OCI-LY7 (cell line): ENCODE data around the gene PTP4A1. TPM values are rescaled to one million over a fixed set of nuclear protein-coding genes. Genes with fewer than 3 reads are reported as not detected.
A peak's percentile ranks its signal among the peaks of the same experiment; 100 is the strongest.
"Not testable (repeated sequence)": the region's sequence is repeated elsewhere in the genome, so short reads cannot be mapped to it uniquely, and the experiment has no call there.

Experiments used
- Bru-seq: library from RNA; stranded (reverse); fragments of 400-500 nt; gene quantifications from one replicate; lab custom pipeline; 2021; lab: Mats Ljungman, UMichigan
- BruChase-seq, 2 experiments: library from RNA; stranded (reverse); fragments of 400-500 nt; gene quantifications; one replicate each; lab custom pipeline; 2021; lab: Mats Ljungman, UMichigan
- BruUV-seq: library from RNA; stranded (reverse); fragments of 400-500 nt; replicated peaks from 2 replicates; lab custom pipeline; 2021; lab: Mats Ljungman, UMichigan
- CTCF ChIA-PET: fragments of 300-600 bp; sonication (Branson Sonifier 250); formaldehyde crosslinking; loops from one replicate; lab custom pipeline; 2022; ENCODE audit warnings: antibody characterized with exemption; ENCODE audit not compliant: unreplicated experiment; lab: Charles Lee
- POLR2A ChIA-PET: fragments of 300-600 bp; sonication (Branson Sonifier 250); formaldehyde crosslinking; loops from one replicate; lab custom pipeline; 2022; ENCODE audit warnings: antibody characterized with exemption; lab: Charles Lee
- DNase-seq: peaks from one replicate; pipeline ENCODE4 v3.0.0-alpha.2; 2015; ENCODE audit warnings: low spot score
- H2AFZ ChIP-seq: fragments of 200-600 bp; sonication (generic), shearing (Covaris generic); 2 replicates; pipeline ENCODE4 v1.6.1; 2014; ENCODE audit warnings: mild to moderate bottlenecking, antibody characterized with exemption, low read length, moderate library complexity
- H3K27ac ChIP-seq: fragments of 200-600 bp; sonication (generic); 2 replicates; pipeline ENCODE4 v1.5.1; 2014; ENCODE audit warnings: mixed run types, low read depth, mild to moderate bottlenecking, moderate library complexity, low read length, inconsistent platforms; ENCODE audit not compliant: poor library complexity, severe bottlenecking
- H3K36me3 ChIP-seq: fragments of 200-600 bp; sonication (generic); 2 replicates; pipeline ENCODE4 v1.6.1; 2014; ENCODE audit warnings: mild to moderate bottlenecking, antibody characterized with exemption, low read length, moderate library complexity, mixed read lengths; ENCODE audit not compliant: insufficient read depth
- H3K4me1 ChIP-seq: fragments of 200-600 bp; sonication (generic); 2 replicates; pipeline ENCODE4 v1.5.1; 2014; ENCODE audit warnings: mild to moderate bottlenecking, low read length; ENCODE audit not compliant: insufficient read depth, poor library complexity, severe bottlenecking
- H3K4me2 ChIP-seq: fragments of 200-600 bp; sonication (generic); 2 replicates; pipeline ENCODE4 v1.6.1; 2014; ENCODE audit warnings: mild to moderate bottlenecking, low read length
- H3K4me3 ChIP-seq: fragments of 200-600 bp; sonication (generic); 2 replicates; pipeline ENCODE4 v1.5.1; 2014; ENCODE audit warnings: mild to moderate bottlenecking, low read depth, low read length; ENCODE audit not compliant: poor library complexity, severe bottlenecking
- H3K79me2 ChIP-seq: fragments of 200-600 bp; sonication (generic); 2 replicates; pipeline ENCODE4 v1.6.1; 2016; ENCODE audit warnings: low read depth, mild to moderate bottlenecking, low read length, moderate library complexity, mixed read lengths; ENCODE audit not compliant: insufficient read depth
- H3K9me2 ChIP-seq: fragments of 200-600 bp; sonication (generic); 2 replicates; pipeline ENCODE4 v1.6.1; 2016; ENCODE audit warnings: mild to moderate bottlenecking, low read length, mixed read lengths; ENCODE audit not compliant: insufficient read depth
- H3K9me3 ChIP-seq: fragments of 200-600 bp; sonication (generic); 2 replicates; pipeline ENCODE4 v1.6.1; 2014; ENCODE audit warnings: mild to moderate bottlenecking, mixed run types, low read length, mixed read lengths
- H4K20me1 ChIP-seq: fragments of 200-600 bp; sonication (generic); 2 replicates; pipeline ENCODE4 v1.6.1; 2014; ENCODE audit warnings: mild to moderate bottlenecking, antibody characterized with exemption, low read length, moderate library complexity, mixed read lengths; ENCODE audit not compliant: insufficient read depth
- CTCF ChIP-seq: fragments of 200-600 bp; sonication (generic); conservative IDR thresholded peaks from 2 replicates; pipeline ENCODE4 v1.5.1; 2014; ENCODE audit warnings: mild to moderate bottlenecking, antibody characterized with exemption, low read length, moderate library complexity, mixed read lengths
- EZH2phosphoT487 ChIP-seq: fragments of 200-600 bp; sonication (generic); IDR thresholded peaks from 2 replicates; pipeline ENCODE4 v1.6.1; 2018; ENCODE audit warnings: low read depth, borderline replicate concordance, mild to moderate bottlenecking, mixed run types, antibody characterized with exemption, low read length, moderate library complexity, mixed read lengths
- intact Hi-C: fragments of 100-400 bp; cut with micrococcal nuclease; formaldehyde crosslinking; loops from one replicate; pipeline ENCODE4 v1.10.0; 2022; ENCODE audit not compliant: unreplicated experiment
- long read RNA-seq: library from polyadenylated mRNA; stranded (forward); transcript quantifications from one replicate; pipeline ENCODE4 v2.0.0, GENCODE V29; 2022
- total RNA-seq, 2 experiments: library from RNA; depleted of rRNA in 1 of 2; stranded (reverse); fragments of >200 nt in 1 of 2; shearing (Covaris generic) in 1 of 2; gene quantifications; 2 replicates each; pipeline ENCODE4 v1.2.3, GENCODE V29; 2014 to 2022

The PTP4A1 gene
- total RNA-seq (2014; rRNA removed; shearing (Covaris generic)) (20.9 and 21.2 TPM in 2 replicates), total RNA-seq (2022) (74.7 and 76.0 TPM in 2 replicates), Bru-seq, nascent RNA (percentile 14 among the genes with signal in this experiment), BruChase-seq, experiment 1, labeled RNA remaining after a 6-hour chase (percentile 23 among the genes with signal in this experiment), BruChase-seq, experiment 2, labeled RNA remaining after a 2-hour chase (percentile 16 among the genes with signal in this experiment)
- long read RNA-seq, partial matches to known transcripts: 0 of 3 reads
- long read RNA-seq, other reads (novel, unspliced or antisense): 1 of 3 reads

GRCh38 chr6:63572044-63572746 is at the start of gene PTP4A1, which contains the start of gene LOC128125822:
TSS of gene PTP4A1 (plus strand) at chr6:63572480. CDS start at chr6:63576881, 4,401 bp downstream.
TSS of gene LOC128125822 (plus strand) at chr6:63572480.
- Histone ChIP-seq H4K20me1 (peaks cover 31% of the 10 kb centered on the region), H3K79me2 (peaks cover 47% of the 10 kb centered on the region), H3K4me1 (peaks cover 23% of the 10 kb centered on the region), H3K4me3 (peak within 1 kb of the TSS; percentile 85), H3K9me2 (no peaks in the 10 kb centered on the region), H3K36me3 (peaks cover 30% of the 10 kb centered on the region), H3K9me3 (peaks cover 6% of the 10 kb centered on the region; the same call in 1 of the 2 replicates), H2AFZ (peak within 1 kb of the TSS; percentile 91; the same call in 1 of the 2 replicates), H3K4me2 (peak within 1 kb of the TSS; percentile 84), H3K27ac (peak within 1 kb of the TSS; percentile 76)
- BruUV-seq: no TSS peak
- TF ChIP-seq EZH2phosphoT487 (no peak), CTCF (no peak)
- POLR2A ChIA-PET: no interaction called here
- intact Hi-C loops: loop anchor here (1.0 to 5.0 kb wide), 5 partner anchors 53 to 219 kb away; no protein-coding TSS in a partner anchor
- CTCF ChIA-PET: no interaction called here
- peak; percentile 99 for DNase-seq

GRCh38 chr6:63522911-63523287 is 49.4 kb upstream of the PTP4A1 start:
- H4K20me1 ChIP-seq, H3K36me3 ChIP-seq, H3K9me2 ChIP-seq, H3K79me2 ChIP-seq, H3K4me3 ChIP-seq, intact Hi-C loops, DNase-seq, H3K4me2 ChIP-seq, H3K27ac ChIP-seq, H3K9me3 ChIP-seq, BruUV-seq, H2AFZ ChIP-seq: not testable (repeated sequence)
- ChIA-PET POLR2A (interaction anchor here (0.5 to 1.1 kb wide), 3 partner anchors 14 to 40 kb away, joined by 3 read pairs; no protein-coding TSS in a partner anchor), CTCF (interaction anchor here (0.6 kb wide), 1 partner anchor 98 kb away, joined by 3 read pairs; no protein-coding TSS in a partner anchor)
- peaks cover 37% of the 10 kb centered on the region for H3K4me1 ChIP-seq

- Histone ChIP-seq H4K20me1 (no peaks in the 10 kb centered on the region), H3K27ac (no peak overlapping the region), H3K36me3 (no peaks in the 10 kb centered on the region), H3K4me1 (peaks cover 35% of the 10 kb centered on the region), H3K9me2 (no peaks in the 10 kb centered on the region), H3K79me2 (no peaks in the 10 kb centered on the region), H3K4me2 (no peak overlapping the region), H3K9me3 (no peaks in the 10 kb centered on the region), H3K4me3 (no peak overlapping the region), H2AFZ (no peak overlapping the region)
- POLR2A ChIA-PET: interaction anchor here (0.8 to 1.1 kb wide), 3 partner anchors 12 to 112 kb away, joined by 3 read pairs; partner anchors contain the start of gene PHF3
- TF ChIP-seq EZH2phosphoT487: no peak
- no peak for TF ChIP-seq CTCF
- no TSS peak for BruUV-seq
- CTCF ChIA-PET: interaction anchor here (0.6 kb wide), 1 partner anchor 99 kb away, joined by 3 read pairs; no protein-coding TSS in a partner anchor
- intact Hi-C loops: no loop called here
- DNase-seq: no peak
Measured at GRCh38 chr6:63523630-63524029, 48.6 kb upstream of the PTP4A1 start.
